ENCODE data around the gene NTNG1.

DNA sequence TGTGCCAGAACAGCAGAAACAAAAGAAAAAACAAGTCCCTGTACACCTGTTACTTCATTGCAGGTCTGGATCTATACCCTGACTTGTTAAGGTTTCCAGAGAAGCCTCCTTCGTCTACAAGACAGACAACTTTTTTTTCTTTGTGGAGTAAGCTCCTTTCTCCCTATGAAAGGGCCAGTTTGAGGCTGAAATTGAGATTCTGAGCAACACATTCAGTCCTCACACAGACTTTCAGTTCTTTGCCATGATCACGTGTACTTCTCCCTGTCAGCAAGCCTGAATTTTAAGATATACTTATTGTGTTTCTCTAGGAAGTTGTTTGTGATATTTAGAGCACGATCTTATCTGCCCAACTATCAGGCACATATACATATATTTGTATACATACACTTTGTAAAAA, 374.0 kb downstream of the NTNG1 start:
- TF ChIP-seq, protein P1, sequence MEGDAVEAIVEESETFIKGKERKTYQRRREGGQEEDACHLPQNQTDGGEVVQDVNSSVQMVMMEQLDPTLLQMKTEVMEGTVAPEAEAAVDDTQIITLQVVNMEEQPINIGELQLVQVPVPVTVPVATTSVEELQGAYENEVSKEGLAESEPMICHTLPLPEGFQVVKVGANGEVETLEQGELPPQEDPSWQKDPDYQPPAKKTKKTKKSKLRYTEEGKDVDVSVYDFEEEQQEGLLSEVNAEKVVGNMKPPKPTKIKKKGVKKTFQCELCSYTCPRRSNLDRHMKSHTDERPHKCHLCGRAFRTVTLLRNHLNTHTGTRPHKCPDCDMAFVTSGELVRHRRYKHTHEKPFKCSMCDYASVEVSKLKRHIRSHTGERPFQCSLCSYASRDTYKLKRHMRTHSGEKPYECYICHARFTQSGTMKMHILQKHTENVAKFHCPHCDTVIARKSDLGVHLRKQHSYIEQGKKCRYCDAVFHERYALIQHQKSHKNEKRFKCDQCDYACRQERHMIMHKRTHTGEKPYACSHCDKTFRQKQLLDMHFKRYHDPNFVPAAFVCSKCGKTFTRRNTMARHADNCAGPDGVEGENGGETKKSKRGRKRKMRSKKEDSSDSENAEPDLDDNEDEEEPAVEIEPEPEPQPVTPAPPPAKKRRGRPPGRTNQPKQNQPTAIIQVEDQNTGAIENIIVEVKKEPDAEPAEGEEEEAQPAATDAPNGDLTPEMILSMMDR (IDR thresholded peaks at IDR 0.05), result no peak
- TF ChIP-seq TP53 (CRISPR knock-in tag; IDR thresholded peaks at IDR 0.05), result no peak
- TF ChIP-seq, protein P2, sequence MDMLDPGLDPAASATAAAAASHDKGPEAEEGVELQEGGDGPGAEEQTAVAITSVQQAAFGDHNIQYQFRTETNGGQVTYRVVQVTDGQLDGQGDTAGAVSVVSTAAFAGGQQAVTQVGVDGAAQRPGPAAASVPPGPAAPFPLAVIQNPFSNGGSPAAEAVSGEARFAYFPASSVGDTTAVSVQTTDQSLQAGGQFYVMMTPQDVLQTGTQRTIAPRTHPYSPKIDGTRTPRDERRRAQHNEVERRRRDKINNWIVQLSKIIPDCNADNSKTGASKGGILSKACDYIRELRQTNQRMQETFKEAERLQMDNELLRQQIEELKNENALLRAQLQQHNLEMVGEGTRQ (CRISPR knock-in tag; IDR thresholded peaks at IDR 0.05), result no peak
- TF ChIP-seq, protein P3, sequence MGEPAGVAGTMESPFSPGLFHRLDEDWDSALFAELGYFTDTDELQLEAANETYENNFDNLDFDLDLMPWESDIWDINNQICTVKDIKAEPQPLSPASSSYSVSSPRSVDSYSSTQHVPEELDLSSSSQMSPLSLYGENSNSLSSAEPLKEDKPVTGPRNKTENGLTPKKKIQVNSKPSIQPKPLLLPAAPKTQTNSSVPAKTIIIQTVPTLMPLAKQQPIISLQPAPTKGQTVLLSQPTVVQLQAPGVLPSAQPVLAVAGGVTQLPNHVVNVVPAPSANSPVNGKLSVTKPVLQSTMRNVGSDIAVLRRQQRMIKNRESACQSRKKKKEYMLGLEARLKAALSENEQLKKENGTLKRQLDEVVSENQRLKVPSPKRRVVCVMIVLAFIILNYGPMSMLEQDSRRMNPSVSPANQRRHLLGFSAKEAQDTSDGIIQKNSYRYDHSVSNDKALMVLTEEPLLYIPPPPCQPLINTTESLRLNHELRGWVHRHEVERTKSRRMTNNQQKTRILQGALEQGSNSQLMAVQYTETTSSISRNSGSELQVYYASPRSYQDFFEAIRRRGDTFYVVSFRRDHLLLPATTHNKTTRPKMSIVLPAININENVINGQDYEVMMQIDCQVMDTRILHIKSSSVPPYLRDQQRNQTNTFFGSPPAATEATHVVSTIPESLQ (CRISPR knock-in tag; IDR thresholded peaks at IDR 0.05), result no peak
- TF ChIP-seq, protein P4, sequence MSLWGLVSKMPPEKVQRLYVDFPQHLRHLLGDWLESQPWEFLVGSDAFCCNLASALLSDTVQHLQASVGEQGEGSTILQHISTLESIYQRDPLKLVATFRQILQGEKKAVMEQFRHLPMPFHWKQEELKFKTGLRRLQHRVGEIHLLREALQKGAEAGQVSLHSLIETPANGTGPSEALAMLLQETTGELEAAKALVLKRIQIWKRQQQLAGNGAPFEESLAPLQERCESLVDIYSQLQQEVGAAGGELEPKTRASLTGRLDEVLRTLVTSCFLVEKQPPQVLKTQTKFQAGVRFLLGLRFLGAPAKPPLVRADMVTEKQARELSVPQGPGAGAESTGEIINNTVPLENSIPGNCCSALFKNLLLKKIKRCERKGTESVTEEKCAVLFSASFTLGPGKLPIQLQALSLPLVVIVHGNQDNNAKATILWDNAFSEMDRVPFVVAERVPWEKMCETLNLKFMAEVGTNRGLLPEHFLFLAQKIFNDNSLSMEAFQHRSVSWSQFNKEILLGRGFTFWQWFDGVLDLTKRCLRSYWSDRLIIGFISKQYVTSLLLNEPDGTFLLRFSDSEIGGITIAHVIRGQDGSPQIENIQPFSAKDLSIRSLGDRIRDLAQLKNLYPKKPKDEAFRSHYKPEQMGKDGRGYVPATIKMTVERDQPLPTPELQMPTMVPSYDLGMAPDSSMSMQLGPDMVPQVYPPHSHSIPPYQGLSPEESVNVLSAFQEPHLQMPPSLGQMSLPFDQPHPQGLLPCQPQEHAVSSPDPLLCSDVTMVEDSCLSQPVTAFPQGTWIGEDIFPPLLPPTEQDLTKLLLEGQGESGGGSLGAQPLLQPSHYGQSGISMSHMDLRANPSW (CRISPR knock-in tag; conservative IDR thresholded peaks at IDR 0.05; ENCODE audit: low read depth), result no peak
- TF ChIP-seq, protein P5, sequence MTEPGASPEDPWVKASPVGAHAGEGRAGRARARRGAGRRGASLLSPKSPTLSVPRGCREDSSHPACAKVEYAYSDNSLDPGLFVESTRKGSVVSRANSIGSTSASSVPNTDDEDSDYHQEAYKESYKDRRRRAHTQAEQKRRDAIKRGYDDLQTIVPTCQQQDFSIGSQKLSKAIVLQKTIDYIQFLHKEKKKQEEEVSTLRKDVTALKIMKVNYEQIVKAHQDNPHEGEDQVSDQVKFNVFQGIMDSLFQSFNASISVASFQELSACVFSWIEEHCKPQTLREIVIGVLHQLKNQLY (CRISPR knock-in tag; IDR thresholded peaks at IDR 0.05), result no peak

All from WTC11 (cell line).